Measurements from ENCODE around the gene LGR6. TPM values are rescaled to one million over a fixed set of nuclear protein-coding genes. Genes with fewer than 3 reads are reported as not detected.
"Not testable (repeated sequence)": the region's sequence is repeated elsewhere in the genome, so short reads cannot be mapped to it uniquely, and the experiment has no call there.

LGR6 gene
- total and polyA plus RNA-seq, 8 donors = 0.75 to 1.8 (median 1.5) TPM

DNA sequence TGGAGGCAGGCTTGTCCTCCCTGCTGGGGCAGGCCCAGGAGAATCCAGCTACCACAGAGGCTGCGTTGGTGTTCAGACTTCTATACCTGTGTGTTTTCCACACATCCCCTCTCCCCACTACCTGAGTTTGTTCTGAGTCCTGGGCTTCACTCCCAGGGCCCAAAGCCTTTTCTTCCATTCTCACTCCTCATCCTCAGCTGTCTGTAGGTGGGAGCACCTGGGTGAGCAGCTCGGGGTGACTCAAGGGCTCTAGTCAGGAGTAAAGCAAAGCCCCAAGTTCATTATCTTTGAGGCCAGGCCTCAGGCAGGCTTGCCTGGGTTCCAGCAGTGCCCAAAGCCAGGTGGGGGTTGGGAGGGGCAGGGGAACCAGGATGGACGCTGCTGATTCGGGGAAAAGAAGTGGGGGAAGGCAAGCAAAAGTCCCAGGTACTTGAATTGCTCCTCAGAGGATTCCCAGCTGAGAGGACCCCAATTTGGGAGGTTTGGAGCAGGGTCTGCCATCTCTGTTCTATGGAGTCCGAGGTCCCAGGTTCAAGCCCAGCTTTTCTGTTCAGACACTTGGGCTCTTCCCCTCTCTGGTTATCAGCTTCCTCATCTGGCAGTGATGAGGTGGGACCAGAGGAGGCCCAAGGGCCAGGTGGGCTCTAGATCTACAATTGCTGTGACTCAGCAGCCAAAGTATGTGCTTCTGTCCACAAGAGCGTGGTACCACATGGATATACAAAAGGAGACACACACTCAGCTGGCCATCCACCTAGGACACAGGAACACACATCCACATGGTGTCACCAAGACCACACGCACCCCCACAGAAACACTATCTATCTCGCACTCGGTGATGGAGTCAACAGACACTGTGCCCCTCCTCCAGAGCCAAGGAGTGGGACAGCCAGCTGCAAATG is 27.4 kb upstream of the LGR6 start:
- DNase-seq (peak in 1 of 4 donors; percentile 35), ATAC-seq (no peak)
- H3K4me3 ChIP-seq = no peak overlapping the region
- H3K9me3 ChIP-seq = no peaks in the 10 kb centered on the region
- H3K27ac ChIP-seq = no peak overlapping the region
- H3K4me1 ChIP-seq = peaks cover 5 to 31% of the 10 kb centered on the region in 2 donors
- TF ChIP-seq CTCF (IDR thresholded peaks at IDR 0.05) = no peak
- intact Hi-C loops (cut with DNase I) = no loop called here
- no peaks in the 10 kb centered on the region for H3K36me3 ChIP-seq
- no peaks in the 10 kb centered on the region for H3K27me3 ChIP-seq

DNA sequence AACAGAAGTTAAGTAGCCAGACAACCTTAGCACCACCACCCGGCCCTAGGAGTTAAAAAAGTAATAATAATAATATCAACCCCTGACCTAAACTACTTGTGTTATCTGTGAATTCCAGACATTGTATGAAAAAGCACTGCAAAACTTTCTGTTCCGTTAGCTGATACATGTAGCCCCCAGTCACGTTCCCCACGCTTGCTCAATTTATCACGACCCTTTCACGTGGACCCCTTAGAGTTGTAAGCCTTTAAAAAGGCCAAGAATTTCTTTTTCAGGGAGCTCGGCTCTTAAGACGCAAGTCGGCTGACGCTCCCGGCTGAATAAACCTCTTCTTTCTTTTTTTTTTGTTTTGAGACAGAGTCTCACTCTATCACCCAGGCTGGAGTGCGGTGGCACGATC is 26.5 kb upstream of the LGR6 start:
- H3K4me1 ChIP-seq = peaks cover 5 to 23% of the 10 kb centered on the region in 2 donors

DNA sequence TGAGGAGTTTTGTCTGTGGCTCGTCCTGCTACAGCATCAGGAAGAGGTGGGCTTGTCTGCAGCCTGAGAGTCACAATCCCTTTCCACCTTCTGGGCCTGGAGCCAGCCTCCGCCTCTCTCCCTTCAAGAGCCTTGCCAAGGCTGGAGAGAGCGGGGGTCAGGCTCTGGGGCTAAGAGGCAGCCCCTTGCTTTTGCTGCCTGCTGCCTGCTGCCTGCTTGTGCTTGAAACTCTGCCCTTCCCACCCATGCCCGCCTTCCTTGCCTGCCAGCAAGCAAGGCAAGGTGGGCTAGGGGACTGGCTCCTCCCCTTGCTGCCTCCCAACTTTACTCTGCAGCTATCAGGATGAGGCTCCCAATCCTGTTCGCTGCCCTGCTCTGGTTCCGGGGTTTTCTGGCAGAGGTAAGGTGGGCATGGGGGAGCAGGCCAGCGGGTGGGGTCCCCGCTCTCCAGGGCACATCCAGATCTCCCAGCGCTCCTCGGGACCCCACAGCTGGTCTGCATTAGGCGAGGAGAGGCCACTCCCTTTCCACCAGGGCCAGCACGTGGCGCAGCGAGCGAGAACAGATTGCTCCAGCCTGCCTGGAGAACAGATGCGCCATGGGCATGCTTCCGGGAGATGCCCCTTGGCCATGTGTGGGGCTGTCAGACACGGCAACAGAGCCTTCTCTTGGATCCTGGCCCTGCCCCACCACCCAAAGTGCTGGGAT is 25.7 kb upstream of the LGR6 start:
- Histone ChIP-seq H3K9me3 (no peaks in the 10 kb centered on the region), H3K4me1 (peaks cover 5 to 15% of the 10 kb centered on the region in 2 donors), H3K4me3 (no peak overlapping the region), H3K36me3 (no peaks in the 10 kb centered on the region), H3K27ac (no peak overlapping the region), H3K27me3 (no peaks in the 10 kb centered on the region)
- no peak for TF ChIP-seq CTCF (IDR thresholded peaks at IDR 0.05)
- DNase-seq (peak in 2 of 4 donors; percentile 68 to 82), ATAC-seq (peak; percentile 66)
- intact Hi-C loops (cut with DNase I) = no loop called here

More for the DNA sequence above, 26.5 kb upstream of the LGR6 start:
- H3K4me3 ChIP-seq; DNase-seq; H3K9me3 ChIP-seq; H3K36me3 ChIP-seq; H3K27me3 ChIP-seq; intact Hi-C loops (cut with DNase I); H3K27ac ChIP-seq: not testable (repeated sequence)
- peak; percentile 23 for ATAC-seq

- Histone ChIP-seq H3K9me3 (no peaks in the 10 kb centered on the region), H3K4me3 (no peak overlapping the region), H3K36me3 (no peaks in the 10 kb centered on the region), H3K4me1 (peaks cover 5 to 7% of the 10 kb centered on the region in 2 donors), H3K27me3 (no peaks in the 10 kb centered on the region), H3K27ac (no peak overlapping the region)
- DNase-seq (peak in 1 of 4 donors; percentile 42), ATAC-seq (no peak)
- intact Hi-C loops (cut with DNase I) = no loop called here
- no peak for TF ChIP-seq CTCF (IDR thresholded peaks at IDR 0.05)
Measured at GRCh38 chr1:202168861-202169260, 24.7 kb upstream of the LGR6 start.

DNA sequence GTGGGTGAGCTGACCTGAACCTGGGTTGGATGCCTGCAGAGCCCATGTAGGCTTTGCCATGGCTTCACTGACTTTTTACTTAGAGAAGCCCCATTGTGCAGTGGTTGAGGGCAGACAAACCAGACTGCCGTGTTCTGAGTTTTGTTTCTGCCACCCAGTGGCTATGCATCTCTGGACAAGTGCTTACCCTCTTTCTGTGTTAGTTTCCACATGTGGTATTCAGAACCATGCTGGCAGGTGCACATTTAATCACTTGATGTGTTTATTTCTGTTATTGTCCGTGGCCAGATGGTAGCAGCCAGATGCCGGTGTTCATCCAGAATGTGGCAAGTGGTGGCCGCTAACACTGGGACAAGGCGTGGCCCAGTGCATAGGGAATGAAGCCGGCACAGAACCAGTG is 22.9 kb upstream of the LGR6 start:
- Histone ChIP-seq H3K36me3 (no peaks in the 10 kb centered on the region), H3K27ac (no peak overlapping the region), H3K9me3 (no peaks in the 10 kb centered on the region), H3K27me3 (no peaks in the 10 kb centered on the region), H3K4me1 (peaks cover 0 to 5% of the 10 kb centered on the region in 2 donors), H3K4me3 (no peak overlapping the region)
- intact Hi-C loops (cut with DNase I) = no loop called here
- DNase-seq (no peak), ATAC-seq (no peak)
- no peak for TF ChIP-seq CTCF (IDR thresholded peaks at IDR 0.05)
